K562 (cell line): ENCODE measurements around the gene B3GALNT2. TPM values are rescaled to one million over a fixed set of nuclear protein-coding genes. Genes with fewer than 3 reads are reported as not detected.

Experiments
- ATAC-seq: fragments of 200-7000 bp; cut with Tn5 transposase; 3 replicates; pipeline ENCODE4 v1.9.1; 2020; ENCODE audit warnings: moderate library complexity
- BruUV-seq: library from RNA; stranded (reverse); fragments of 400-500 nt; replicated peaks from 2 replicates; lab custom pipeline; 2021; lab: Mats Ljungman, UMichigan
- CTCF ChIA-PET: fragments of 300-600 bp; formaldehyde crosslinking; extraction: SDS; loops from one replicate; lab custom pipeline; 2021; ENCODE audit warnings: low intra/inter-chr PET ratio; lab: Yijun Ruan, JAX
- POLR2A ChIA-PET: fragments of 300-600, 350-650 bp; sonication (Branson Sonifier 250); formaldehyde crosslinking; extraction: SDS; loops from one replicate; lab custom pipeline; 2021; ENCODE audit warnings: antibody characterized with exemption, inconsistent platforms; lab: Yijun Ruan, JAX
- DNase-seq, 4 experiments: peaks; one replicate each; pipeline versions ENCODE4 v3.0.0 to v3.0.0-alpha.2; 2011 to 2018; ENCODE audit warnings: low spot score in 3 of 4, mixed read lengths in 3 of 4; ENCODE audit errors: extremely low read depth in 1 of 4
- FAIRE-seq: peaks from 2 replicates; lab custom pipeline; 2011; peaks lifted over from hg19 to GRCh38; lab: Jason Lieb, UNC
- H2AFZ ChIP-seq: 2 replicates; pipeline ENCODE4 v1.6.0; 2011; ENCODE audit warnings: low read depth, low read length, control low read depth, inconsistent platforms
- H3K27ac ChIP-seq: fragments of 200-600 bp; 3 replicates; pipeline ENCODE4 v1.8.0; 2011; ENCODE audit warnings: low read depth, mild to moderate bottlenecking, control low read depth, inconsistent platforms, low read length, moderate library complexity, mixed read lengths; ENCODE audit errors: extremely low read depth
- H3K27me3 ChIP-seq, 2 experiments: fragments of 300-600 bp in 1 of 2; 2 replicates in 1 of 2; 3 replicates in 1 of 2; pipeline versions ENCODE4 v1.6.0 to v1.8.0; 2011; ENCODE audit warnings: inconsistent platforms in 2 of 2, low read length in 2 of 2, mild to moderate bottlenecking in 1 of 2, mixed read lengths in 1 of 2, moderate library complexity in 1 of 2; ENCODE audit not compliant: control insufficient read depth in 2 of 2, insufficient read depth in 2 of 2
- H3K36me3 ChIP-seq: fragments of 300-600 bp; 3 replicates; pipeline ENCODE4 v1.8.0; 2011; ENCODE audit warnings: mild to moderate bottlenecking, low read length, inconsistent platforms; ENCODE audit not compliant: control insufficient read depth, insufficient read depth
- H3K4me1 ChIP-seq, 2 experiments: fragments of 200-600 bp in 1 of 2; replicated peaks in 1 of 2; 2 replicates in 1 of 2; 3 replicates in 1 of 2; pipeline versions ENCODE4 v1.5.1 to v1.8.0; 2011; ENCODE audit warnings: inconsistent platforms in 2 of 2, low read length in 2 of 2, mild to moderate bottlenecking in 1 of 2, mixed read lengths in 1 of 2, moderate library complexity in 1 of 2; ENCODE audit not compliant: control insufficient read depth in 2 of 2, insufficient read depth in 2 of 2
- H3K4me2 ChIP-seq: 2 replicates; pipeline ENCODE4 v1.6.1; 2011; ENCODE audit warnings: low read length, control low read depth, inconsistent platforms, mixed read lengths; ENCODE audit not compliant: insufficient read depth
- H3K4me3 ChIP-seq: fragments of 200-600 bp; sonication (generic), shearing (Covaris generic); 2 replicates; pipeline ENCODE4 v1.5.1; 2016; ENCODE audit warnings: control low read depth, inconsistent platforms
- H3K79me2 ChIP-seq: fragments of 200-600 bp; 3 replicates; pipeline ENCODE4 v1.8.0; 2011; ENCODE audit warnings: low read length, inconsistent platforms; ENCODE audit not compliant: control insufficient read depth, insufficient read depth
- H3K9ac ChIP-seq, 2 experiments: 2 replicates each; pipeline versions ENCODE4 v1.6.0 to v1.6.1; 2011; ENCODE audit warnings: low read depth in 2 of 2, low read length in 2 of 2, control low read depth in 1 of 2, inconsistent platforms in 1 of 2, mild to moderate bottlenecking in 1 of 2, mixed read lengths in 1 of 2; ENCODE audit not compliant: insufficient read depth in 1 of 2
- H3K9me1 ChIP-seq: one replicate; pipeline ENCODE4 v1.6.0; 2011; ENCODE audit warnings: inconsistent platforms, mild to moderate bottlenecking, low read length, moderate library complexity; ENCODE audit not compliant: control insufficient read depth, insufficient read depth
- H3K9me3 ChIP-seq: replicated peaks from 2 replicates; pipeline ENCODE4 v1.5.1; 2011; ENCODE audit warnings: low read depth, low read length, inconsistent platforms; ENCODE audit not compliant: control insufficient read depth, insufficient read depth
- H4K20me1 ChIP-seq: replicated peaks from 2 replicates; pipeline ENCODE4 v1.6.1; 2011; ENCODE audit warnings: low read length, inconsistent platforms, mixed read lengths; ENCODE audit not compliant: control insufficient read depth, insufficient read depth
- C11orf30 ChIP-seq: fragments of 450-650 bp; IDR thresholded peaks from 2 replicates; pipeline ENCODE4 v1.6.1; 2016; ENCODE audit warnings: low read depth, mild to moderate bottlenecking
- CBX5 ChIP-seq: IDR thresholded peaks from 2 replicates; pipeline ENCODE4 v1.6.1; 2014; ENCODE audit warnings: low read depth, borderline replicate concordance
- HMG20A ChIP-seq: fragments of 450-650 bp; formaldehyde crosslinking; conservative IDR thresholded peaks from 2 replicates; pipeline ENCODE4 v1.4.0; 2020; ENCODE audit warnings: mild to moderate bottlenecking, mixed read lengths
- MAFK ChIP-seq: IDR thresholded peaks from 2 replicates; pipeline ENCODE4 v1.6.1; 2011; ENCODE audit warnings: low read length, improper control_type of control experiment
- NELFE ChIP-seq: IDR thresholded peaks from 2 replicates; pipeline ENCODE4 v1.6.1; 2011; ENCODE audit warnings: mild to moderate bottlenecking; ENCODE audit not compliant: insufficient read depth, insufficient read length
- PCBP1 ChIP-seq: fragments of 200-400 bp; formaldehyde crosslinking; IDR thresholded peaks from 2 replicates; pipeline ENCODE4 v1.6.1; 2018; ENCODE audit warnings: mild to moderate bottlenecking, low read depth, low read length; ENCODE audit not compliant: poor library complexity, severe bottlenecking
- SREBF1 ChIP-seq: fragments of 150-350 bp; IDR thresholded peaks from 2 replicates; pipeline ENCODE4 v1.6.1; 2014; ENCODE audit warnings: antibody characterized with exemption, low read depth, low read length, borderline replicate concordance
- TARDBP ChIP-seq: fragments of 450-650 bp; IDR thresholded peaks from 2 replicates; pipeline ENCODE4 v1.6.1; 2016
- ZNF224 ChIP-seq: sonication (generic); formaldehyde crosslinking; IDR thresholded peaks from 2 replicates; pipeline ENCODE4 v1.8.0; 2022; ENCODE audit warnings: mild to moderate bottlenecking, missing genetic modification reagents
- WGBS: fragments of 100-300 bp; shearing (Covaris generic); methylation state at CpG from one replicate; pipeline ENCODE4 v1.1.6; 2016; ENCODE audit warnings: low coverage, mixed read lengths; ENCODE audit not compliant: insufficient coverage; ENCODE audit errors: missing lambda C conversion rate; 5-methylcytosine and 5-hydroxymethylcytosine counted together
- in situ Hi-C: fragments of 300-500 bp; cut with MboI; formaldehyde crosslinking; loops from 4 replicates; pipeline ENCODE4 v1.15.0; 2018; ENCODE audit warnings: inconsistent platforms, mixed read lengths
- intact Hi-C: fragments of 100-400 bp; cut with micrococcal nuclease; formaldehyde crosslinking; loops from 2 replicates; pipeline ENCODE4 v1.14.2; 2022
- polyA plus RNA-seq, 8 experiments: library from polyadenylated mRNA; depleted of rRNA in 4 of 8; stranded (reverse) in 5 of 8; unstranded in 3 of 8; fragments of >200 nt; fragmentation: Nextera tagmentation in 2 of 8; fragmentation: Illumina TruSeq in 1 of 8; extraction: Ambion mirVana in 2 of 8; extraction: Trizol in 1 of 8; gene quantifications; 2 replicates each; pipeline versions ENCODE4 v1.2.1 to v1.2.3, GENCODE V29; 2011 to 2014; ENCODE audit warnings: inconsistent platforms in 1 of 8, missing spikeins in 1 of 8
- total RNA-seq, 7 experiments: library from RNA; depleted of rRNA in 6 of 7; stranded (reverse); fragments of >200 nt in 6 of 7; fragmentation: Illumina TruSeq in 2 of 7; extraction: Trizol in 2 of 7; gene quantifications; 2 replicates each; pipeline versions ENCODE4 v1.2.1 to v1.2.3, GENCODE V29; 2011 to 2021; ENCODE audit warnings: low replicate concordance in 1 of 7
- TF ChIP-seq, protein P1 (sequence below): fragments of 250-450 bp; sonication (Bioruptor Pico); IDR thresholded peaks from 2 replicates; pipeline ENCODE4 v1.9.0; 2021; ENCODE audit warnings: mild to moderate bottlenecking
- TF ChIP-seq, protein P2 (sequence below): sonication (generic); formaldehyde crosslinking; IDR thresholded peaks from 2 replicates; pipeline ENCODE4 v1.8.1; 2023; ENCODE audit warnings: missing genetic modification reagents, mild to moderate bottlenecking, borderline replicate concordance
- TF ChIP-seq, protein P3 (sequence below): fragments of 450-650 bp; formaldehyde crosslinking; IDR thresholded peaks from 2 replicates; pipeline ENCODE4 v1.4.0; 2022; ENCODE audit warnings: missing genetic modification characterization

Gene B3GALNT2
- total and polyA plus RNA-seq, 9 of the 15 experiments (the other 6 are each of a cell fraction or from before 2014, with no cell fraction given), result 2.0 to 31.7 (median 22.9) TPM

DNA sequence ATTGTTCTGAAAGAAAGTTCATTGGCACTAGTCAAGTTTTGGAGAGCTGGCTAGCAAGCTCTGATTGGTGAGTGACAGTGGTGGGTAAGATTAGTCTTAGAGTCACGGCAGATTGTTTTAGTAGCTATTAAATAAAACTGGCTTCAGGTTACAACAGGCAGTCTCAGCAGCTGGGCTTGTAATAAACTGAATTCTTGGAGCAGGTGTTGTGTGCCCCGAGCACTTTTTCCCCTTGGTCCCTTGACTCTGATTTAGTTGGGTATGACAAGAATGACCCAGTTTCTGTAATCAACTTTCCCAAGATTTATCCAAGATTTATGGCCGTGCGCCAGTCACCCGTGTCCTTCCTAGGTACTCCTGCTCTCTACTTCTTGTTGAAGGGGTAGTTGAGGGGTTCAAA lies 96.8 kb downstream of the B3GALNT2 start:
- WGBS, result 68% methylated on average over 5 of the region's 5 CpGs
- intact Hi-C loops, result no loop called here
- no peak for TF ChIP-seq TARDBP
- TF ChIP-seq SREBF1, result no peak
- TF ChIP-seq, protein P1, sequence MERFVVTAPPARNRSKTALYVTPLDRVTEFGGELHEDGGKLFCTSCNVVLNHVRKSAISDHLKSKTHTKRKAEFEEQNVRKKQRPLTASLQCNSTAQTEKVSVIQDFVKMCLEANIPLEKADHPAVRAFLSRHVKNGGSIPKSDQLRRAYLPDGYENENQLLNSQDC, result no peak
- no peak for TF ChIP-seq ZNF224 (CRISPR knock-in tag)
- no peak for TF ChIP-seq C11orf30
- TF ChIP-seq MAFK, result no peak
- no peak for TF ChIP-seq NELFE
- no peak for TF ChIP-seq PCBP1
- TF ChIP-seq, protein P2, sequence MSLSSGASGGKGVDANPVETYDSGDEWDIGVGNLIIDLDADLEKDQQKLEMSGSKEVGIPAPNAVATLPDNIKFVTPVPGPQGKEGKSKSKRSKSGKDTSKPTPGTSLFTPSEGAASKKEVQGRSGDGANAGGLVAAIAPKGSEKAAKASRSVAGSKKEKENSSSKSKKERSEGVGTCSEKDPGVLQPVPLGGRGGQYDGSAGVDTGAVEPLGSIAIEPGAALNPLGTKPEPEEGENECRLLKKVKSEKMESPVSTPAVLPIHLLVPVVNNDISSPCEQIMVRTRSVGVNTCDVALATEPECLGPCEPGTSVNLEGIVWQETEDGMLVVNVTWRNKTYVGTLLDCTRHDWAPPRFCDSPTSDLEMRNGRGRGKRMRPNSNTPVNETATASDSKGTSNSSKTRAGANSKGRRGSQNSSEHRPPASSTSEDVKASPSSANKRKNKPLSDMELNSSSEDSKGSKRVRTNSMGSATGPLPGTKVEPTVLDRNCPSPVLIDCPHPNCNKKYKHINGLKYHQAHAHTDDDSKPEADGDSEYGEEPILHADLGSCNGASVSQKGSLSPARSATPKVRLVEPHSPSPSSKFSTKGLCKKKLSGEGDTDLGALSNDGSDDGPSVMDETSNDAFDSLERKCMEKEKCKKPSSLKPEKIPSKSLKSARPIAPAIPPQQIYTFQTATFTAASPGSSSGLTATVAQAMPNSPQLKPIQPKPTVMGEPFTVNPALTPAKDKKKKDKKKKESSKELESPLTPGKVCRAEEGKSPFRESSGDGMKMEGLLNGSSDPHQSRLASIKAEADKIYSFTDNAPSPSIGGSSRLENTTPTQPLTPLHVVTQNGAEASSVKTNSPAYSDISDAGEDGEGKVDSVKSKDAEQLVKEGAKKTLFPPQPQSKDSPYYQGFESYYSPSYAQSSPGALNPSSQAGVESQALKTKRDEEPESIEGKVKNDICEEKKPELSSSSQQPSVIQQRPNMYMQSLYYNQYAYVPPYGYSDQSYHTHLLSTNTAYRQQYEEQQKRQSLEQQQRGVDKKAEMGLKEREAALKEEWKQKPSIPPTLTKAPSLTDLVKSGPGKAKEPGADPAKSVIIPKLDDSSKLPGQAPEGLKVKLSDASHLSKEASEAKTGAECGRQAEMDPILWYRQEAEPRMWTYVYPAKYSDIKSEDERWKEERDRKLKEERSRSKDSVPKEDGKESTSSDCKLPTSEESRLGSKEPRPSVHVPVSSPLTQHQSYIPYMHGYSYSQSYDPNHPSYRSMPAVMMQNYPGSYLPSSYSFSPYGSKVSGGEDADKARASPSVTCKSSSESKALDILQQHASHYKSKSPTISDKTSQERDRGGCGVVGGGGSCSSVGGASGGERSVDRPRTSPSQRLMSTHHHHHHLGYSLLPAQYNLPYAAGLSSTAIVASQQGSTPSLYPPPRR (CRISPR knock-in tag), result no peak
- no peak for TF ChIP-seq HMG20A (CRISPR knock-in tag)
- no peak for TF ChIP-seq CBX5
- TF ChIP-seq, protein P3, sequence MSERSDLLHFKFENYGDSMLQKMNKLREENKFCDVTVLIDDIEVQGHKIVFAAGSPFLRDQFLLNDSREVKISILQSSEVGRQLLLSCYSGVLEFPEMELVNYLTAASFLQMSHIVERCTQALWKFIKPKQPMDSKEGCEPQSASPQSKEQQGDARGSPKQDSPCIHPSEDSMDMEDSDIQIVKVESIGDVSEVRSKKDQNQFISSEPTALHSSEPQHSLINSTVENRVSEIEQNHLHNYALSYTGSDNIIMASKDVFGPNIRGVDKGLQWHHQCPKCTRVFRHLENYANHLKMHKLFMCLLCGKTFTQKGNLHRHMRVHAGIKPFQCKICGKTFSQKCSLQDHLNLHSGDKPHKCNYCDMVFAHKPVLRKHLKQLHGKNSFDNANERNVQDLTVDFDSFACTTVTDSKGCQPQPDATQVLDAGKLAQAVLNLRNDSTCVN (CRISPR knock-in tag), result no peak

More for the DNA sequence above, 96.8 kb downstream of the B3GALNT2 start:
- Histone ChIP-seq H3K79me2 (peaks cover 25% of the 10 kb centered on the region), H3K27ac (no peak overlapping the region), H3K9me1 (no peaks in the 10 kb centered on the region), H2AFZ (no peak overlapping the region), H3K4me1 (peaks cover 3 to 14% of the 10 kb centered on the region in 2 experiments; a peak in 4 of 5 replicates), H3K4me3 (no peak overlapping the region), H3K4me2 (no peak overlapping the region), H3K36me3 (peaks cover 14% of the 10 kb centered on the region; the same call in 1 of the 3 replicates), H3K9me3 (no peaks in the 10 kb centered on the region), H4K20me1 (no peaks in the 10 kb centered on the region; the same call in 1 of the 2 replicates), H3K9ac (peak overlapping the region in 1 of 2 experiments; percentile 32; a peak in 1 of 4 replicates), H3K27me3 (no peaks in the 10 kb centered on the region)
- ChIA-PET CTCF (no interaction called here), POLR2A (interaction anchor here (0.9 to 3.0 kb wide), 4 partner anchors 8 to 32 kb away, joined by 3 to 10 read pairs (median 3); no protein-coding TSS in a partner anchor)
- peak in 1 of 4 experiments; percentile 3 for DNase-seq
- no TSS peak for BruUV-seq
- in situ Hi-C loops, result no loop called here
- no peak for ATAC-seq
- no peak for FAIRE-seq
